B cell (primary cell): ENCODE results near the gene TBC1D23. TPM values are rescaled to one million over a fixed set of nuclear protein-coding genes. Genes with fewer than 3 reads are reported as not detected.

Experiments used
- ATAC-seq: fragments of 200-7000 bp; cut with Tn5 transposase; one replicate; pipeline ENCODE4 v1.10.0; 2021; ENCODE audit warnings: low read depth, mild to moderate bottlenecking, moderate number of reproducible peaks, moderate library complexity
- CTCF ChIA-PET: fragments of 350-600 bp; sonication (Branson Sonifier 250); formaldehyde crosslinking; loops from one replicate; lab custom pipeline; 2021; ENCODE audit warnings: antibody characterized with exemption, inconsistent platforms; lab: Charles Lee
- POLR2A ChIA-PET: fragments of 350-600 bp; sonication (Branson Sonifier 250); formaldehyde crosslinking; loops from one replicate; lab custom pipeline; 2021; ENCODE audit warnings: antibody characterized with exemption; lab: Charles Lee
- DNase-seq: peaks from one replicate; pipeline ENCODE4 v3.0.0; 2013
- H2AFZ ChIP-seq: 2 replicates; pipeline ENCODE4 v1.6.1; 2012; ENCODE audit warnings: mild to moderate bottlenecking, low read depth, low read length; ENCODE audit not compliant: insufficient read depth, poor library complexity, severe bottlenecking
- H3K27ac ChIP-seq, 2 donors: 1 replicate in 1 of 2; 2 replicates in 1 of 2; pipeline ENCODE4 v1.5.1; 2012 to 2013; ENCODE audit warnings: low read length in 2 of 2, mild to moderate bottlenecking in 2 of 2, moderate library complexity in 1 of 2
- H3K27me3 ChIP-seq, 4 experiments: fragments of 200-600 bp in 1 of 4; sonication (generic) in 1 of 4; replicated peaks in 1 of 4; 1 replicate in 2 of 4; 2 replicates in 2 of 4; pipeline versions ENCODE4 v1.6.1 to v1.7.0; 2013 to 2016; ENCODE audit warnings: low read length in 3 of 4, mild to moderate bottlenecking in 2 of 4, mixed read lengths in 1 of 4, moderate library complexity in 1 of 4; ENCODE audit not compliant: insufficient read depth in 4 of 4, control insufficient read depth in 3 of 4; ENCODE audit errors: control extremely low read depth in 1 of 4
- H3K36me3 ChIP-seq, 2 experiments: replicated peaks in 1 of 2; 1 replicate in 1 of 2; 2 replicates in 1 of 2; pipeline versions ENCODE4 v1.6.1 to v1.7.1; 2013; ENCODE audit warnings: low read length in 1 of 2; ENCODE audit not compliant: insufficient read depth in 2 of 2, control insufficient read depth in 1 of 2; ENCODE audit errors: control extremely low read depth in 1 of 2, extremely low read depth in 1 of 2
- H3K4me1 ChIP-seq, 2 donors: fragments of 200-600 bp in 1 of 2; sonication (generic) in 1 of 2; 1 replicate in 1 of 2; 2 replicates in 1 of 2; pipeline versions ENCODE4 v1.5.1 to v1.6.1; 2013 to 2017; ENCODE audit warnings: low read length in 2 of 2; ENCODE audit not compliant: control insufficient read depth in 2 of 2, insufficient read depth in 2 of 2
- H3K4me2 ChIP-seq: replicated peaks from 2 replicates; pipeline ENCODE3; 2012; ENCODE audit warnings: mild to moderate bottlenecking, low read depth, low read length; ENCODE audit not compliant: poor library complexity, severe bottlenecking
- H3K4me3 ChIP-seq, 5 experiments: fragments of 200-600 bp in 1 of 5; sonication (generic) in 1 of 5; 1 replicate in 3 of 5; 2 replicates in 2 of 5; pipeline versions ENCODE4 v1.5.1 to v1.7.0; 2011 to 2016; ENCODE audit warnings: low read length in 4 of 5, mild to moderate bottlenecking in 4 of 5, low read depth in 2 of 5, control low read depth in 1 of 5, moderate library complexity in 1 of 5; ENCODE audit not compliant: insufficient read depth in 1 of 5; ENCODE audit errors: control extremely low read depth in 1 of 5, extremely low read depth in 1 of 5
- H3K79me2 ChIP-seq: fragments of 200-600 bp; sonication (generic); one replicate; pipeline ENCODE4 v1.6.0; 2016; ENCODE audit warnings: low read length; ENCODE audit not compliant: control insufficient read depth, insufficient read depth
- H3K9ac ChIP-seq: fragments of 200-600 bp; sonication (generic); 2 replicates; pipeline ENCODE4 v1.6.1; 2017; ENCODE audit warnings: mild to moderate bottlenecking, low read length, moderate library complexity
- H3K9me3 ChIP-seq, 3 donors: one replicate each; pipeline versions ENCODE4 v1.6.1 to v1.7.1; 2013; ENCODE audit warnings: low read length in 2 of 3; ENCODE audit not compliant: control insufficient read depth in 2 of 3, insufficient read depth in 1 of 3; ENCODE audit errors: control extremely low read depth in 1 of 3
- H4K20me1 ChIP-seq: 2 replicates; pipeline ENCODE4 v1.6.0; 2012; ENCODE audit warnings: mild to moderate bottlenecking, low read length; ENCODE audit not compliant: insufficient read depth, control insufficient read depth, poor library complexity, severe bottlenecking
- H3K27ac Mint-ChIP-seq: one replicate; pipeline ENCODE4 v1.8.0; 2021; ENCODE audit warnings: mixed read lengths
- H3K27me3 Mint-ChIP-seq: one replicate; pipeline ENCODE4 v1.8.0; 2021; ENCODE audit warnings: mixed read lengths
- H3K4me1 Mint-ChIP-seq: one replicate; pipeline ENCODE4 v1.8.0; 2021; ENCODE audit warnings: mixed read lengths
- H3K4me3 Mint-ChIP-seq: one replicate; pipeline ENCODE4 v1.8.0; 2021; ENCODE audit warnings: mixed read lengths
- H3K9me3 Mint-ChIP-seq: one replicate; pipeline ENCODE4 v1.8.0; 2022; ENCODE audit warnings: mixed read lengths; ENCODE audit not compliant: insufficient read depth
- CTCF ChIP-seq: fragments of 200-600 bp; IDR thresholded peaks from one replicate; pipeline ENCODE4 v1.8.0; 2022; ENCODE audit warnings: antibody characterized with exemption, mild to moderate bottlenecking
- EZH2 ChIP-seq: IDR thresholded peaks from 2 replicates; pipeline ENCODE4 v1.6.1; 2012; ENCODE audit warnings: borderline replicate concordance, low read depth, mild to moderate bottlenecking, moderate library complexity, low read length; ENCODE audit not compliant: insufficient read depth, poor library complexity, severe bottlenecking
- WGBS: methylation state at CpG from one replicate; pipeline ENCODE4 v1.1.5; 2013; ENCODE audit warnings: missing lambda C conversion rate; ENCODE audit not compliant: insufficient coverage; 5-methylcytosine and 5-hydroxymethylcytosine counted together
- intact Hi-C: fragments of 100-400 bp; cut with micrococcal nuclease; formaldehyde crosslinking; loops from one replicate; pipeline ENCODE4 v1.10.0; 2022
- polyA plus RNA-seq: library from polyadenylated mRNA; depleted of rRNA; stranded (reverse); fragments of >200 nt; gene quantifications from 2 replicates; pipeline ENCODE4 v1.2.3, GENCODE V29; 2012
- total RNA-seq, 2 donors: library from RNA; stranded (reverse); fragments of 120-200 nt in 1 of 2; gene quantifications; 1 replicate in 1 of 2; 2 replicates in 1 of 2; pipeline versions ENCODE4 v1.2.3 to v1.2.4, GENCODE V29; 2013 to 2022

Gene TBC1D23
- total and polyA plus RNA-seq, 2 donors (not counting 1 experiment from before 2014, with no cell fraction given), result 7.2 to 36.5 TPM

GRCh38 chr3:100225193-100225592 is 35.6 kb upstream of the TBC1D23 start:
- WGBS, result 94% methylated on average over 26 of the region's 26 CpGs
- Histone ChIP-seq H2AFZ (no peak overlapping the region), H3K36me3 (no peaks in the 10 kb centered on the region), H4K20me1 (no peaks in the 10 kb centered on the region), H3K79me2 (no peaks in the 10 kb centered on the region), H3K4me3 (no peak overlapping the region), H3K9me3 (peaks cover 0 to 8% (median 0%) of the 10 kb centered on the region in 3 donors), H3K4me2 (no peak overlapping the region), H3K27ac (no peak overlapping the region), H3K27me3 (no peaks in the 10 kb centered on the region), H3K9ac (no peak overlapping the region), H3K4me1 (no peaks in the 10 kb centered on the region)
- H3K4me3 Mint-ChIP-seq, result no peak overlapping the region
- H3K27me3 Mint-ChIP-seq, result no peaks in the 10 kb centered on the region
- POLR2A ChIA-PET, result no interaction called here
- ATAC-seq (no peak), DNase-seq (no peak)
- no peak for TF ChIP-seq EZH2
- TF ChIP-seq CTCF, result no peak
- H3K27ac Mint-ChIP-seq, result no peak overlapping the region
- CTCF ChIA-PET, result no interaction called here
- intact Hi-C loops, result no loop called here
- no peaks in the 10 kb centered on the region for H3K4me1 Mint-ChIP-seq
- H3K9me3 Mint-ChIP-seq, result peaks cover 4% of the 10 kb centered on the region

- peaks cover 3% of the 10 kb centered on the region for H3K27me3 Mint-ChIP-seq
- POLR2A ChIA-PET, result no interaction called here
- Histone ChIP-seq H3K9ac (no peak overlapping the region), H4K20me1 (no peaks in the 10 kb centered on the region), H2AFZ (no peak overlapping the region), H3K9me3 (peaks cover 0 to 7% (median 0%) of the 10 kb centered on the region in 3 donors), H3K79me2 (no peaks in the 10 kb centered on the region), H3K4me1 (no peaks in the 10 kb centered on the region), H3K27ac (no peak overlapping the region), H3K4me2 (no peak overlapping the region), H3K36me3 (no peaks in the 10 kb centered on the region), H3K27me3 (no peaks in the 10 kb centered on the region), H3K4me3 (no peak overlapping the region)
- peaks cover under 1% of the 10 kb centered on the region for H3K9me3 Mint-ChIP-seq
- DNase-seq (no peak), ATAC-seq (no peak)
- 94% methylated on average over 5 of the region's 8 CpGs for WGBS
- CTCF ChIA-PET, result interaction anchor here (1.2 kb wide), 1 partner anchor 50 kb away, joined by 3 read pairs; no protein-coding TSS in a partner anchor
- no peak overlapping the region for H3K4me3 Mint-ChIP-seq
- no peaks in the 10 kb centered on the region for H3K4me1 Mint-ChIP-seq
- TF ChIP-seq EZH2 (no peak), CTCF (no peak)
- intact Hi-C loops, result no loop called here
- H3K27ac Mint-ChIP-seq, result no peak overlapping the region
These were observed 34.9 kb upstream of the TBC1D23 start for GRCh38 chr3:100225883-100226282.
